Lower leg skin (tissue), 4 donors: ENCODE measurements around the gene AGRN. TPM values are rescaled to one million over a fixed set of nuclear protein-coding genes. Genes with fewer than 3 reads are reported as not detected.
"Not testable (repeated sequence)": the region's sequence is repeated elsewhere in the genome, so short reads cannot be mapped to it uniquely, and the experiment has no call there.

Experiments used
- DNase-seq, 2 donors: peaks; one replicate each; pipeline ENCODE4 v3.0.0-alpha.2; 2019; ENCODE audit warnings: low spot score in 2 of 2
- H3K4me3 ChIP-seq: fragments of 200-600 bp; sonication (generic); 2 replicates; pipeline ENCODE4 v1.5.1; 2017; ENCODE audit warnings: mild to moderate bottlenecking, low read depth; ENCODE audit not compliant: poor library complexity, severe bottlenecking
- CTCF ChIP-seq, 3 donors: fragments of 450-650 bp; IDR thresholded peaks; one replicate each; pipeline ENCODE4 v1.5.1; 2016; ENCODE audit warnings: antibody characterized with exemption in 3 of 3, mild to moderate bottlenecking in 3 of 3, moderate library complexity in 2 of 3
- POLR2A ChIP-seq, 2 donors: fragments of 450-650 bp; IDR thresholded peaks; one replicate each; pipeline ENCODE4 v1.6.1; 2016 to 2017; ENCODE audit warnings: antibody characterized with exemption in 2 of 2, mild to moderate bottlenecking in 1 of 2, moderate library complexity in 1 of 2
- WGBS, 2 donors: methylation state at CpG; one replicate each; pipeline ENCODE4 v1.1.5; 2018; 5-methylcytosine and 5-hydroxymethylcytosine counted together
- intact Hi-C: fragments of 100-400 bp; cut with DNase I; formaldehyde crosslinking; loops from one replicate; pipeline ENCODE4 v1.15.0; 2023; ENCODE audit warnings: low total_unique reads
- total RNA-seq, 4 donors: library from RNA; depleted of rRNA; stranded (reverse); fragments of >200 nt; gene quantifications; one replicate each; pipeline ENCODE4 v1.1.0, GENCODE V29; 2016

AGRN gene
- total RNA-seq, 4 donors from 2014 or later: 36.9 to 55.8 (median 54.6) TPM

- no peak overlapping the region for H3K4me3 ChIP-seq
- TF ChIP-seq CTCF (IDR thresholded peaks at IDR 0.05) (no peak), POLR2A (IDR thresholded peaks at IDR 0.05) (no peak)
- WGBS, 2 donors: 90 to 98% methylated on average over 23 to 28 of the region's 28 CpGs
- intact Hi-C loops: no loop called here
- DNase-seq: peak in 1 of 2 donors; percentile 76
Measured at GRCh38 chr1:1091344-1092148, 71.6 kb downstream of the AGRN start.

GRCh38 chr1:1092149-1092855 is 72.4 kb downstream of the AGRN start:
- DNase-seq: peak in 1 of 2 donors; percentile 79
- WGBS, 2 donors: 95 to 96% methylated on average over 23 to 27 of the region's 28 CpGs
- H3K4me3 ChIP-seq: no peak overlapping the region
- intact Hi-C loops: no loop called here
- TF ChIP-seq POLR2A (IDR thresholded peaks at IDR 0.05) (no peak), CTCF (IDR thresholded peaks at IDR 0.05) (no peak)

- peak in 1 of 2 donors; percentile 59 for DNase-seq
- 88% methylated on average over 14 of the region's 14 CpGs for WGBS, 2 donors
- TF ChIP-seq POLR2A (IDR thresholded peaks at IDR 0.05) (no peak), CTCF (IDR thresholded peaks at IDR 0.05) (no peak)
- H3K4me3 ChIP-seq: no peak overlapping the region
- intact Hi-C loops: no loop called here
Measured at GRCh38 chr1:1092894-1093609, 73.1 kb downstream of the AGRN start.

- intact Hi-C loops: no loop called here
- DNase-seq: peak in 1 of 2 donors; percentile 76
- 88 to 91% methylated on average over 10 of the region's 10 CpGs for WGBS, 2 donors
- TF ChIP-seq CTCF (IDR thresholded peaks at IDR 0.05) (no peak), POLR2A (IDR thresholded peaks at IDR 0.05) (no peak)
- no peak overlapping the region for H3K4me3 ChIP-seq
Measured at GRCh38 chr1:1093610-1093943, 73.7 kb downstream of the AGRN start.

- DNase-seq: peak in 1 of 2 donors; percentile 8
- no peak for TF ChIP-seq POLR2A (IDR thresholded peaks at IDR 0.05)
- TF ChIP-seq CTCF (IDR thresholded peaks at IDR 0.05): no peak
Measured at GRCh38 chr1:1094981-1095380, 75.1 kb downstream of the AGRN start.

GRCh38 chr1:1096136-1096535 is 76.2 kb downstream of the AGRN start:
- intact Hi-C loops, H3K4me3 ChIP-seq: not testable (repeated sequence)
- 96 to 98% methylated on average over 5 of the region's 5 CpGs for WGBS, 2 donors
- DNase-seq: peak in 1 of 2 donors; percentile 10

More at GRCh38 chr1:1094981-1095380, 75.1 kb downstream of the AGRN start:
- intact Hi-C loops: no loop called here
- no peak overlapping the region for H3K4me3 ChIP-seq
- 80 to 85% methylated on average over 7 of the region's 7 CpGs for WGBS, 2 donors
